Gastroesophageal sphincter (tissue), 3 donors: ENCODE measurements around the gene GPHN.

Source experiments
- CTCF ChIP-seq, 4 experiments: fragments of 200-600 bp in 2 of 4; fragments of 450-650 bp in 2 of 4; sonication (generic) in 1 of 4; IDR thresholded peaks; one replicate each; pipeline ENCODE4 v1.5.1; 2017 to 2019; ENCODE audit warnings: antibody characterized with exemption in 4 of 4, mild to moderate bottlenecking in 2 of 4, moderate library complexity in 2 of 4
- POLR2A ChIP-seq, 2 donors: fragments of 450-650 bp; IDR thresholded peaks; one replicate each; pipeline ENCODE4 v1.6.1; 2017; ENCODE audit warnings: antibody characterized with exemption in 2 of 2, mild to moderate bottlenecking in 2 of 2, moderate library complexity in 1 of 2
- POLR2AphosphoS5 ChIP-seq: sonication (generic); formaldehyde crosslinking; IDR thresholded peaks from one replicate; pipeline ENCODE4 v1.6.1; 2017; ENCODE audit warnings: antibody characterized with exemption

- TF ChIP-seq CTCF (IDR thresholded peaks at IDR 0.05) (no peak), POLR2AphosphoS5 (no peak), POLR2A (IDR thresholded peaks at IDR 0.05) (no peak)
These were observed 121.6 kb downstream of the GPHN start for GRCh38 chr14:66629499-66629898.
